Gastroesophageal sphincter (tissue), 4 donors: ENCODE results near the gene ENTPD2. TPM values are rescaled to one million over a fixed set of nuclear protein-coding genes. Genes with fewer than 3 reads are reported as not detected.

Experiments
- ATAC-seq: fragments of 150-250 bp; one replicate; pipeline ENCODE4 v1.9.1; 2016; ENCODE audit warnings: mild to moderate bottlenecking, moderate library complexity
- H3K27ac ChIP-seq, 4 donors: fragments of 200-600 bp; sonication (generic) in 3 of 4; 1 replicate in 3 of 4; 2 replicates in 1 of 4; pipeline ENCODE4 v1.5.1; 2016 to 2019
- H3K27me3 ChIP-seq: fragments of 200-600 bp; sonication (generic); one replicate; pipeline ENCODE4 v1.5.1; 2019
- H3K36me3 ChIP-seq, 2 donors: fragments of 200-600 bp; sonication (generic); one replicate each; pipeline ENCODE4 v1.5.1; 2019; ENCODE audit warnings: control low read depth in 1 of 2
- H3K4me1 ChIP-seq, 3 donors: fragments of 200-600 bp; sonication (generic); 1 replicate in 2 of 3; 2 replicates in 1 of 3; pipeline ENCODE4 v1.5.1; 2016 to 2019; ENCODE audit warnings: control low read depth in 2 of 3
- H3K4me3 ChIP-seq, 2 donors: fragments of 200-600 bp; sonication (generic); one replicate each; pipeline ENCODE4 v1.5.1; 2019; ENCODE audit warnings: mild to moderate bottlenecking in 1 of 2, moderate library complexity in 1 of 2
- H3K9me3 ChIP-seq, 3 donors: fragments of 200-600 bp; sonication (generic); one replicate each; pipeline ENCODE4 v1.5.1; 2017 to 2019; ENCODE audit warnings: control low read depth in 2 of 3
- CTCF ChIP-seq, 4 experiments: fragments of 200-600 bp in 2 of 4; fragments of 450-650 bp in 2 of 4; sonication (generic) in 1 of 4; IDR thresholded peaks; one replicate each; pipeline ENCODE4 v1.5.1; 2017 to 2019; ENCODE audit warnings: antibody characterized with exemption in 4 of 4, mild to moderate bottlenecking in 2 of 4, moderate library complexity in 2 of 4
- EP300 ChIP-seq: sonication (generic); formaldehyde crosslinking; IDR thresholded peaks from one replicate; pipeline ENCODE4 v1.6.1; 2017; ENCODE audit warnings: antibody characterized with exemption, mild to moderate bottlenecking
- POLR2A ChIP-seq, 2 donors: fragments of 450-650 bp; IDR thresholded peaks; one replicate each; pipeline ENCODE4 v1.6.1; 2017; ENCODE audit warnings: antibody characterized with exemption in 2 of 2, mild to moderate bottlenecking in 2 of 2, moderate library complexity in 1 of 2
- POLR2AphosphoS5 ChIP-seq: sonication (generic); formaldehyde crosslinking; IDR thresholded peaks from one replicate; pipeline ENCODE4 v1.6.1; 2017; ENCODE audit warnings: antibody characterized with exemption
- WGBS, 2 donors: methylation state at CpG; one replicate each; pipeline ENCODE4 v1.1.5; 2018; ENCODE audit warnings: low coverage in 1 of 2; 5-methylcytosine and 5-hydroxymethylcytosine counted together
- total RNA-seq, 4 donors: library from RNA; depleted of rRNA; stranded (reverse); fragments of >200 nt; gene quantifications; one replicate each; pipeline ENCODE4 v1.1.0, GENCODE V29; 2016

ENTPD2 gene
- total RNA-seq, 4 donors from 2014 or later = 0.58 to 1.6 TPM; not detected in 2

DNA sequence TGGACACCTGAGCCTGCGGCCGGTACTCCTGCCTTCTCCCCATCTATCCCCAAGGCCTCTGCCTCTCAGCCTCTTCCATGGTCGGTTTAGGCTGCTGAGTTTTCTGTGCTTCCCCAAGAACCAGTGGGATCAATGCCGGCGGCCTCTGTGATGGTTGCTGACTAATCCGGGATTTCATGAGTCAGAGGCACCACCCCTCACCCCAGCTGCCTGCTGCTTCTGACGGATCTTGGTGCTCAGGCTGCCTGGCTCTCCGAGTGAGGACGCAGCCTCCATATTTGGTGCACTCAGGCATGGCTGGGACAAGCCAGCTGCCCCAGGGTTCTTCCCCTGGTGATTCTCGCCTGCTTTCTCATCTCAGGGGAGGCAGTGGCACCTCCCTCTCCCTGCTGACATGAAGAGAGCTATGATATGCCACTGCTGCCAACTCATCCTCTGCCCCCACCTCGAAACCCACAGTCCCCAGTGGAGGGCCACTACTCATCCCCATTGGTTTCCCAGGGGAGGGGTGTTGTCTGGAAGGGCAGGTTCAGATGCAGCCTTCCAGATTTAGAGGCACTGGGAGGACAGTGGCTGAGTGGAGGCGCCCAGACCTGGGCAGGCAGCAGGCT lies 29.6 kb upstream of the ENTPD2 start:
- peaks cover 12% of the 10 kb centered on the region for H3K27me3 ChIP-seq
- no peak overlapping the region for H3K4me3 ChIP-seq
- peaks cover 0 to 68% (median 25%) of the 10 kb centered on the region in 3 donors for H3K4me1 ChIP-seq
- no peaks in the 10 kb centered on the region for H3K9me3 ChIP-seq
- 32% methylated on average over 5 of the region's 12 CpGs; no CpG with 5 or more reads in 1 of the 2 donors for WGBS, 2 donors
- peaks cover 0 to 52% of the 10 kb centered on the region in 2 donors for H3K36me3 ChIP-seq
- TF ChIP-seq EP300 = no peak
- no peak for TF ChIP-seq POLR2A (IDR thresholded peaks at IDR 0.05)
- no peak for TF ChIP-seq CTCF (IDR thresholded peaks at IDR 0.05)
- no peak for TF ChIP-seq POLR2AphosphoS5
- H3K27ac ChIP-seq = peak overlapping the region in 3 of 4 donors; percentile 72 to 74 (median 74)
- no peak for ATAC-seq

GRCh38 chr9:137082925-137083290 lies 29.0 kb upstream of the ENTPD2 start:
- 55% methylated on average over 2 of the region's 8 CpGs; no CpG with 5 or more reads in 1 of the 2 donors for WGBS, 2 donors
- Histone ChIP-seq H3K9me3 (no peaks in the 10 kb centered on the region), H3K27ac (peak overlapping the region in 3 of 4 donors; percentile 72 to 74 (median 74)), H3K4me3 (no peak overlapping the region), H3K36me3 (peaks cover 0 to 54% of the 10 kb centered on the region in 2 donors), H3K4me1 (peaks cover 0 to 68% (median 31%) of the 10 kb centered on the region in 3 donors), H3K27me3 (peaks cover 15% of the 10 kb centered on the region)
- no peak for ATAC-seq
- TF ChIP-seq CTCF (IDR thresholded peaks at IDR 0.05) (no peak), POLR2AphosphoS5 (no peak), EP300 (no peak), POLR2A (IDR thresholded peaks at IDR 0.05) (no peak)

- Histone ChIP-seq H3K9me3 (no peaks in the 10 kb centered on the region), H3K4me1 (peaks cover 0 to 68% (median 27%) of the 10 kb centered on the region in 3 donors), H3K36me3 (peaks cover 0 to 54% of the 10 kb centered on the region in 2 donors), H3K27ac (peak overlapping the region in 3 of 4 donors; percentile 72 to 74 (median 74)), H3K4me3 (no peak overlapping the region), H3K27me3 (peaks cover 18% of the 10 kb centered on the region)
- no CpG with 5 or more reads among the region's 16 CpGs for WGBS, 2 donors
- TF ChIP-seq EP300 (no peak), CTCF (IDR thresholded peaks at IDR 0.05) (no peak), POLR2A (IDR thresholded peaks at IDR 0.05) (no peak), POLR2AphosphoS5 (no peak)
- no peak for ATAC-seq
Observed at GRCh38 chr9:137082222-137082924, 28.5 kb upstream of the ENTPD2 start.

- no peak for ATAC-seq
- Histone ChIP-seq H3K36me3 (peaks cover 0 to 54% of the 10 kb centered on the region in 2 donors), H3K9me3 (no peaks in the 10 kb centered on the region), H3K4me3 (no peak overlapping the region), H3K4me1 (peaks cover 0 to 65% (median 22%) of the 10 kb centered on the region in 3 donors), H3K27me3 (peaks cover 21% of the 10 kb centered on the region), H3K27ac (no peak overlapping the region)
- no peak for TF ChIP-seq EP300
- TF ChIP-seq POLR2AphosphoS5 = no peak
- TF ChIP-seq POLR2A (IDR thresholded peaks at IDR 0.05) = no peak
- WGBS, 2 donors = 100% methylated on average over 1 to 2 of the region's 24 CpGs
Observed at GRCh38 chr9:137080260-137081122, 26.6 kb upstream of the ENTPD2 start.

DNA sequence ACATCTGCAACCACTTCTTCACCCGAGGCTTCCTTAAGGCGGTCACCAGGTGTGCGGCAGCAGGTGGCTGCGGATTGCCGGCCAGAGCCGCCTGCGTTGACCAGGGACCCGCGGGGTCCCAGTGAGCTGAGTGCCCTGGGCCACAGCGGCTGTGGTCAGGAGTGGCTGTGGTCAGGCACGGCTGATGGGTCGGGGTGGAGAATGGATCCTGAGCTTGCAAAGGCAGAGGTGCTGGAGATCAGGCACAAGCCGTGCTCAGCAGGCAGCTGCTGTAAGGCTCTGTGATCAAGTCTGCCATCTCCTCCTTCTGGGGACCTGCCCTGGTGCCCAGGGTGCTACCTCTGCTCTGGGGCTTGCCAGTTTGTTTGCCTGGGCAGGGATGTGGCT lies 25.5 kb upstream of the ENTPD2 start:
- WGBS, 2 donors = 55% methylated on average over 4 of the region's 13 CpGs; no CpG with 5 or more reads in 1 of the 2 donors
- no peak for TF ChIP-seq POLR2AphosphoS5
- no peak for TF ChIP-seq EP300
- TF ChIP-seq POLR2A (IDR thresholded peaks at IDR 0.05) = no peak
- TF ChIP-seq CTCF (IDR thresholded peaks at IDR 0.05) = no peak
- Histone ChIP-seq H3K27me3 (peaks cover 21% of the 10 kb centered on the region), H3K9me3 (no peaks in the 10 kb centered on the region), H3K4me1 (peaks cover 0 to 54% (median 19%) of the 10 kb centered on the region in 3 donors), H3K27ac (no peak overlapping the region), H3K4me3 (no peak overlapping the region), H3K36me3 (peaks cover 0 to 54% of the 10 kb centered on the region in 2 donors)
- no peak for ATAC-seq
